Middle frontal gyrus (tissue), 1 donor: Measurements from ENCODE around the gene NCR2.

Experiments
- DNase-seq: peaks from one replicate; pipeline ENCODE4 v3.0.0-alpha.2; 2015; ENCODE audit warnings: low spot score; ENCODE audit errors: extremely low spot score

Gene NCR2

DNA sequence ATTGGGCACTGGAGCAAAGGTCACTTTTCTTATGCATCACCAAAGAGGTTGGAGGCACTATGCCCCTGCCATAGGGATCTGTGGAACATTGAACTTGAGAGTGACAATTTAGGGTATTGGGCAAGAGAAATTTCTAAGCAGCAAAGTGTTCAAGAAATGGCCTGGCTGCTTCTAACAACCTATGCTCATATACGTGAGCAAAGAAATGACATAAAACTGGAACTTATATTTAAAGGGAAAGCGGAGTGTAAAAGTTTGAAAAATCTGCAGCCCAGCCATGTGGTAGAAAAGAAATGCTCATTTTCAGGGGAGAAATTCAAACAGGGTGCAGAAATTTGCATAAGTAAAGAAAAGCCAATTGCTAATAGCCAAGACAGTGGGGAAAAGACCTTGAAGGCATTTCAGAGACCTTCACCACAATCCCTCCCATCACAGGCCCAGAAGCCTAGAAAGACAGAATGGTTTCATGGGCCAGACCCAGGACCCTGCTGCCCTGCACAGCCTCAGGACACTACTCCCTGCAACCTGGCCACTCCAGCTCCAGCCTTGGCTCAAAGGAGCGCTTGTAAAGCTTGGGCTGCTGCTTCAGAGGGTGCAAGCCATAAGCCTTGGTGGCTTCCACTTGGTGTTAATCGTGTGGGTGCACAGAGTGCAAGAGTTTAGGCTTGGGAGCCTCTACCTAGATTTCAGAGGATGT lies 24.4 kb downstream of the NCR2 start:
- DNase-seq = no peak

- no peak for DNase-seq
These were observed 24.9 kb downstream of the NCR2 start for GRCh38 chr6:41360314-41360685.

- no peak for DNase-seq
These were observed 30.7 kb downstream of the NCR2 start for GRCh38 chr6:41366150-41366549.

- no peak for DNase-seq
These were observed 31.7 kb downstream of the NCR2 start for GRCh38 chr6:41367061-41367460.

DNA sequence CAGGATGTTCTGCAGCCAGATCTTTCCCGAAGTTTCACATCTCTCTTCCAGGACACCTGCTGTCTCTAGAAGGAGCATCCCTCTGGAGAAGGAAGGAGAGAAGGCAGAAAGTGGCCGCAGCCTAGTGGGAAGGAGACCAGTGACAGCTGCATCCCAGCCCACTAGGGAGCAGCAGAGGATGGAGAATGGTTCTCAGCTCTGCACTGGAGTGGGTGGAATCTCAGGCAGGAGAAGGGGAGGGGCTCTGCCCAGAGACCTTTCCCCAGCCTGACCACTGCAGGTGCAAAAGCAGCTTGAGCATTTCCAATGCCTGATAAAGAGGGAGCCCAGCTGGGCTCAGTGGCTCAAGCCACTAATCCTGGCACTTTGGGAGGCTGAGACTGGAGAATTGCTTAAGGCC lies 32.3 kb downstream of the NCR2 start:
- DNase-seq = peak; percentile 54

- DNase-seq = no peak
These were observed 35.2 kb downstream of the NCR2 start for GRCh38 chr6:41370488-41371111.

DNA sequence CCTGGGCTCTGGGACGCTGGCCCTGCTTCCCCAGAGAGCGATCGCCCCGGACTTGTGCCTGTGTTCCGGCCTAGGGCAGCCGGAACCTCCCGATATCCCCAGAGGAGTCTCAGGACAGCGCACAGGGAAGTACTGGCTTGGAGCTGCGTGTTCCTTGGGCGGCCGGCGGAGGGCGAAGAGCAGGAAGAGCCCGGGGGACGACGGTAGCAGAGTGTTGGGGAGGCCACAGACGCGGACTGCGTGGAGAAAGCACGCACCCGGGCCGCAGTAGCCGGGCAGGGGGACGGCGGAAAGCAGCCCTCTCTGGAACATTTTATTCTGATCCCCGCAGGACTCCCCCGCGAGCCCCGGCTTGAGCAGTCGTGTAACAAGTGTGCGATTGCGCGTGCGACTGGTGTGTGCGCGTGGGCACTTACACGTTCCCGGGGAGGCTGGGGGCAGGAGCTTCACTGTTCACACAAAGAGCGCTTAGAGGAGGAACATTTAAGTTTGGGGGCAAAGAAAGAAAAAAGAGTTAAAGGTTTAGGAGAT lies 36.1 kb downstream of the NCR2 start:
- DNase-seq = no peak

DNA sequence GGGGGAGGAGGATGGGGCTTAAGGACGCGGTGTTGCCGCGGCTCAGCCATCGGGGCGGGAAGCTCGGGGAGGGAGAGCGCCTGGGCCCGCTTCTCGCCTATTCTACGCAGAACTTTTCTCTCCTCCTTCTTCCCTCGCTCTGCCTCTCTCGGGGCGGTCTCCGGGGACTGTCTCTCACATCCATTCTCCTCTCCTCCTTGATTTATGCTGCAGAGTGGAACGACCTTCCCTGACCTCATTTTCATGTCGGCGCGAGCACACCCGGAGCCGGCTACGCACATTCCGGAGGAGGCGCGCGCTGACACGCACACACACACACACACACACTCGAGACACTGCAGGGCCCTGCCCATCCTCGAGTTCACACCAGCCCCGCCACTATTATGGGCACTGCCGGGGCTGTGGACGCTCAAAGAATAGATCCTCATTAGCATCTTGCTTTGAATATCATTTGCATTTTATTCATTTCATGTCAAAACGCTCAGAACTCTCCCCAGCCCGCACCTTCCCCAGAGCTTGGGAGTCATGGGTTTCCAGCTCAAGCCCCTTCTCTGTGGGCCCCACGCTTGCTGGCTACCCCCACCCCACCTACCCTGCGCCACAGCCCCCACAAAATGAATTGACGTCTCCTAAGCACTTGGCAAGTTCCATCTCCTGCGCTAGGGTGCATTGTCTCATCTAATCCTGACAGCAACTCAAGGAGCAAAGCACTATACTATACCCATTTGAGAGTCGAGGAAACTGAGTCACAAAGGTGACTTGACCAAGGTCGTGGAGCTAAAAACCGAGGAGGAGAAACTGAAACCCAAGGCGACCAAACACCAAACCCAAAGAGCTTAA lies 36.8 kb downstream of the NCR2 start:
- no peak for DNase-seq

DNA sequence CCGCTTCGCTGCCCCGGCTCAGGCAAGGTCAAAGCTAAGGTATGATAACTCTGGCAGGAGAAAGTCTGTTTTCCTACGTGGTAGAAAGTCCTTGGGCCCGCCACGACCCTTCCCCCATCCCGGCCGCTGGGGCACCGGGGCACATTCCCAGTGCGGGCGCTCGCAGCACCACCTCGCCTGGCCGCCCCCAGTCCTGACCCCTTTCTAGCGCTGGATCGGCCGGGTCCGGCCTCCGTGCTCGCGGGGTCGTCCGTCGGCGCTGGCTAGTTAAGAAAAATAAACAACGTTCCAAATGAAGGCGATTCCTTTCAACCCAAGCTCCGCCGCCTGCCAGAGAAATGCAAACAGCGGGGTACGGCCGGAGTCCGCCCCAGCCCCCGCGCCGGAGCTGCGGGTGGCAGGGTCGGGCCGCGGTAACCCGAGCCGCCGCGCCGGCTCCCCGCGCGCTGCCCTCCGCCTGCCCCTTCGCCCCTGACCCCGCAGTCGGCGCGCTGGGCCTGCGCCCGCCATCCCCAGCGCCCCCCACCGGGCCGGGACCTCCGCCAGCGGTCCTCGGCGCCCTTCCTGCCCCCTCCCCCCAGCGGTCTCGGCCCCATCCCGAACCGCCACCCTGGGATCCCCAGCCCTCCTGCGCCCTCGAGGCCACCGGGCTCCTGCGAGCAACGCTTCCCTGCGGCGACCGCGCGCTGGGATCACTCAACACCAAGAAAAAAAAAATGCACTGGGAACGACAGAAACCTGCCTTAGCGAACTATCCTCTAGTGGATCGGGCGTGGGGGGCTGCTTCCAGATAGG lies 37.6 kb downstream of the NCR2 start:
- DNase-seq = no peak

- no peak for DNase-seq
These were observed 38.2 kb downstream of the NCR2 start for GRCh38 chr6:41373627-41373918.

DNA sequence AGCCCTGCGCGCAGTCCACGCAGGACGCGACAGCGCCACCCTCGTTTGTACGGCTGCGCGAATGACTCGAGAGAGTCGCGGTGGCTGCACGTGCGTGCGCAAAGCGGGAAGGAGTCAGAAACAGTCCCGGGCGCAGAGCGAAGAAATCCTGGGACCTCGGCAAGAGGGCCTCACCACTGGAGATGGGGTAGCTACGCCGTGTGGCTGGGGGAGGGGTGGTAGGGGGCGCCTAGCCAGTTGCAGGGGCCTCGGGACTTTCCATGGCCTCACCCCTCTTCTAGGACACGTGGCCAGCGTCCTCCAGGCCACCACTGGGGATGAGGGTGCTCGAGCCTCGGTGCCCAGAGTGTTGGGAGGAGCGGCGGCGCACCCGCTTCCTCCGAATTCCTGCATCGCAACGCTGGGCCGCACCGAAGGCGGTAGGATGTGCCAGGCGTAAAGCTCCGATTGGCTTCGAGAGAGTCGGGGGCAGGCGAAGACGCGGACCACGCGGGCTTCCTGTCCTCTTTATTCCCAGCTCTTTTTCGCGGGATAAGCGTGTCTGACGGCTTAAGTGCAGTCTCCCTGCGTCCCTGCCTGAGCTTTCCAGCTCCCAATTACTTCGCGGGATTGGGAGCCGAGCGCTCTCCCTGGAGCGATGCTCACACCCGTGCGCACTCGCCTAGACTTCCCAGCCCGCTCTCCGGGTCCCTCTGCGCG lies 38.7 kb downstream of the NCR2 start:
- DNase-seq = no peak

DNA sequence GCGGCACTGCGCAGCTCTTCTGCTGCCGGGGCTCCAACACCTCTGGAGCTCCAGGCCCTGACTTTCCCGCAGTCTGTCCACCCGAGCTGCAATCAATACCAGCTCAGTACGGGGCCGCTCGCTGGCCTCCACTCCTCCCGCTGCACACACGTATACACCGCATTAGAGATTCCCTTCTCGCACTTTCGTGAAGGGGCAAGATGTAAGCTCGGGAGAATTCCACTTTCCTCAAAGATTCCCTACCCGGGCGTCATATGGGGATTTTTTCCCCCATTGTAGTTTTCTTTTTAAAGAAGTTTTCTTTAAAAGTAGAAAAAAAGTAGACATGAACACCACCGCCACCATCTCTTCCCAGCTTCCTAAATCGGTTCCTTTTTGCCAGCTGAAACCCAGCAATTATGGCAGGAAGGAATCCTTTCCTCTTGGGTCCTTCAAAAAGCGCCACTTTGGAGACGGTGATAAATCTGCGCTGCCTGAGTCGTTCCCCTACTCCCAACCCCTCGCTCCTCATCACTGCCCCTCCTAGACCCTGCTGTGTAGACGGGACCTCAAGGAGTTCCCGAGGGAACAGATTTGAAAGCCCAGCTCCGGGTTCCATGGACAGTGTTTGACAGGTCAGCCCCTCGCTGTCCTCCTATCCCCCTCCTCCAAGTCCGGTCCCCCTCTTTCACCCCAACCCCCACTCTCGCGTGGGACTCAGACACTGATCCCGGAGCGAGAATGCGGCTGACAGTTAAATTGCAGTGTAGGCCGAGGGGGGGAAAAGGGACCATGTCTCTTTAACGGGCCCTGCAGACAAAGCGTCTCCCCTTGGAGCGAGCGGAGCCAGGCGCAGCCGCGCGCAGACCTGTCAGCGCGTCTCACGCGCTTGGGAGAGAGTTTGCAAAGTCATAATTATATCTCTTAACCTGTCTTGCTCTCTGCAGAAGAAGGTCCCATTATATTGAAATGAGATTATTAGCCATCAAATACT lies 39.5 kb downstream of the NCR2 start:
- DNase-seq = no peak

GRCh38 chr6:41375598-41376151 lies 40.3 kb downstream of the NCR2 start:
- no peak for DNase-seq

GRCh38 chr6:41376176-41376575 lies 40.8 kb downstream of the NCR2 start:
- DNase-seq = no peak

DNA sequence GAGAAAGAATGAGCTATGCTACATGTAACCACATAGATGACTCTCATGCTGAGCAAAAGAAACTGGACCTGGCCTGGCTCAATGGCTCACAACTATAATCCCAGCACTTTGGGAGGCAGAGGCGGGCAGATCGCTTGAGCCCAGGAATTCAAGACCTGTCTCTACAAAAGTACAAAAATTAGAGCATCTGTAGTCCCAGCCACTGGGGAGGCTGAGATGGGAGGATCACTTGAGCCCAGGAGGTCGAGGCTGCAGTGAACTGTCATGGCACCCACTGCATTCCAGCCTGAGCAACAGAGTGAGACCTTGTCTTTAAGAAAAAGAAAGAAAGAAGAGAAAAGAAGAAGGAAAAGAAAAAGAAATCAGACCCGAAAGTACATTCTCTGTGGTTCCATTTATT lies 41.7 kb downstream of the NCR2 start:
- DNase-seq = no peak

DNA sequence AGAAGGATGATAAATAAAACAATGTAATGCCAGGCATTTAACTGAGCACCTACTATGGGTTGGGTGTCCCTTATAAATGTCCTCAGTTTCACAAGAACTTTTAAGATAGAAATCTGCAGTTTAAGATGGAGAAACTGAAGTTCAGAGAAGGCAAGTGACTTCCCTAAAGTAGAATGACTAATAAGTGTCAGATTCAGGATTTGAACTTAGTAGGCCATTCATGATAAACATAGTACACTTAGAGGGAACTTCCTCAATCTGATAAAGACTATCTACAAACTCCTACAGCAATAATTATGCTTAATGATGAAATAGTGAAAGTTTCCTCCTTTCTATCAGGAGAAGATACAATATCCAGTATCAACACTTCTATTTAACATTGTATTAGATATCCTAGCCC lies 43.9 kb downstream of the NCR2 start:
- no peak for DNase-seq

GRCh38 chr6:41386594-41386993 lies 51.2 kb downstream of the NCR2 start:
- DNase-seq = no peak

DNA sequence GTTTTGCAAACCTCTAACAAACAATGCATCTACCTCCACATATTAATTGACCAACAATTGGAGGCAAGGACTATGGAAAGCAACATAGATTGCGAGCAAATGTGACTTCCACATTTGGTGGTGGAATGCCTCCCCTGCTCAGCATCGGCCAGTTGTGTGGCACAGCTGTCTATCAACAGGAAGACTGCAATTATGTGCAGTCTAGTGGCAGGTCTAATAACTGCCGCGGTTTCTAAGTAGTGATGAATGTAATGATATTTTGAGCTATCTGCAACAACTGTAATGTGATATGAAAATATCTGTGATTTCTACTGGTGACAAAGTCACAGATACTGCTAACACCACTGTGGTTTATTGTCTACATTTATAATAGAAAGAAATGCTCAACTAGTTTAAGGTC lies 56.8 kb downstream of the NCR2 start:
- DNase-seq = no peak

DNA sequence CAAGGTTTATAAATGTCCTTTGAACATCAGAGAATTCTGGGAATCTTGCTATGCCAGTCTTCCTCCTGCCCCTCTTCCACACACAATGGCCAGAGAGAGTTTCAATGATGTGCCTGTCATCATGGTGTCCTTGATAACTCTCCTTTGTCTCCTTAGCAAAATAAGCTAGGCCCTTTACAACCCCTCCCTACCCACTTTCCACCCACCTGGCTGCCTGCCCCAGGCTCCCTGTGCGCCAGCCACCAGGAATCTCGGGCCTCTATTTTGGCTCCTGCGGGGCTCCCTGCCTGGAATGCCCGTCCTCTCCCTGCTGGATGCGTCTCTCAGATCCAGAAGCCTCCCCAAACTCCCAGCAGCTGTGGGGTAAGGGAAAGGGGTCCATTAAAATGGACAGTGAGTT lies 60.9 kb downstream of the NCR2 start:
- DNase-seq = no peak

DNA sequence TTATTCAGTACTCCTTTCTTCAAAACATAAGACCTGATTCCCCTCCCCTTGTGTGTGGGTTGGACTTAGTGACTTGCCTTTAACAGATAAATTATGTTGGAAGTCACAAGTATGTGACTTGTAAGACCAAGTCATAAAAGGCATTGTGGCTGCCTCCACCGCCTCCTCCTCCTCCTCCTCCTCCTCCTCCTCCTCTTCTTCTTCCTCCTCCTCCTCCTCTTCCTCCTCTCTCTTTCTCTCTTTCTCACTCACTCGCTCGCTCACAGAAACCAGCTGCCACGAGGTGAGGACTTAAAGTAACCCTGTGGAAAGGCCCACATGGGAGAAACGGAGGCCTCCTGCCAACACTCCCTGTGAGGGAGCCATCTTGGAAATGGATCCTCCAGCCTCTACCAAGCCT lies 64.0 kb downstream of the NCR2 start:
- no peak for DNase-seq
